Measurements from ENCODE around the gene SPHK2.
"Not testable (repeated sequence)": the region's sequence is repeated elsewhere in the genome, so short reads cannot be mapped to it uniquely, and the experiment has no call there.

SPHK2 gene

GRCh38 chr19:48646722-48647216 is 27.5 kb downstream of the SPHK2 start:
- no peak for DNase-seq (ENCODE audit: low read depth)
- H3K4me3 ChIP-seq (ENCODE audit: low read depth, low read length): peak overlapping the region; percentile 55

GRCh38 chr19:48648134-48648533 is 28.8 kb downstream of the SPHK2 start:
- DNase-seq (ENCODE audit: low read depth): no peak

GRCh38 chr19:48650974-48651682 is 31.8 kb downstream of the SPHK2 start:
- no peak overlapping the region for H3K4me3 ChIP-seq (ENCODE audit: low read depth, low read length)
- no peak for DNase-seq (ENCODE audit: low read depth)

More at GRCh38 chr19:48648134-48648533, 28.8 kb downstream of the SPHK2 start:
- H3K4me3 ChIP-seq (ENCODE audit: low read depth, low read length): no peak overlapping the region

- no peak for DNase-seq (ENCODE audit: low read depth)
- no peak overlapping the region for H3K4me3 ChIP-seq (ENCODE audit: low read depth, low read length)
Observed at GRCh38 chr19:48651683-48652048, 32.4 kb downstream of the SPHK2 start.

- DNase-seq (ENCODE audit: low read depth): no peak
- no peak overlapping the region for H3K4me3 ChIP-seq (ENCODE audit: low read depth, low read length)
Observed at GRCh38 chr19:48654299-48655059, 35.2 kb downstream of the SPHK2 start.

- no peak overlapping the region for H3K4me3 ChIP-seq (ENCODE audit: low read depth, low read length)
- no peak for DNase-seq (ENCODE audit: low read depth)
Observed at GRCh38 chr19:48656840-48657474, 37.7 kb downstream of the SPHK2 start.

- not testable (repeated sequence) for DNase-seq (ENCODE audit: low read depth)
Observed at GRCh38 chr19:48657828-48658227, 38.5 kb downstream of the SPHK2 start.

GRCh38 chr19:48658483-48658882 is 39.2 kb downstream of the SPHK2 start:
- DNase-seq (ENCODE audit: low read depth): no peak

More at GRCh38 chr19:48657828-48658227, 38.5 kb downstream of the SPHK2 start:
- H3K4me3 ChIP-seq (ENCODE audit: low read depth, low read length): not testable (repeated sequence)

GRCh38 chr19:48659768-48660167 is 40.5 kb downstream of the SPHK2 start:
- no peak overlapping the region for H3K4me3 ChIP-seq (ENCODE audit: low read depth, low read length)
- DNase-seq (ENCODE audit: low read depth): no peak

More at GRCh38 chr19:48658483-48658882, 39.2 kb downstream of the SPHK2 start:
- H3K4me3 ChIP-seq (ENCODE audit: low read depth, low read length): no peak overlapping the region

- DNase-seq (ENCODE audit: low read depth): no peak
- H3K4me3 ChIP-seq (ENCODE audit: low read depth, low read length): no peak overlapping the region
Observed at GRCh38 chr19:48660852-48661710, 41.8 kb downstream of the SPHK2 start.

- no peak for DNase-seq (ENCODE audit: low read depth)
- no peak overlapping the region for H3K4me3 ChIP-seq (ENCODE audit: low read depth, low read length)
Observed at GRCh38 chr19:48661711-48662090, 42.4 kb downstream of the SPHK2 start.

- H3K4me3 ChIP-seq (ENCODE audit: low read depth, low read length): no peak overlapping the region
Observed at GRCh38 chr19:48663667-48664066, 44.4 kb downstream of the SPHK2 start.

GRCh38 chr19:48664476-48664875 is 45.2 kb downstream of the SPHK2 start:
- H3K4me3 ChIP-seq (ENCODE audit: low read depth, low read length): no peak overlapping the region
- DNase-seq (ENCODE audit: low read depth): no peak

More at GRCh38 chr19:48663667-48664066, 44.4 kb downstream of the SPHK2 start:
- DNase-seq (ENCODE audit: low read depth): no peak

- DNase-seq (ENCODE audit: low read depth): no peak
Observed at GRCh38 chr19:48665786-48666185, 46.5 kb downstream of the SPHK2 start.

GRCh38 chr19:48668332-48668731 is 49.0 kb downstream of the SPHK2 start:
- DNase-seq (ENCODE audit: low read depth): no peak
- no peak overlapping the region for H3K4me3 ChIP-seq (ENCODE audit: low read depth, low read length)

More at GRCh38 chr19:48665786-48666185, 46.5 kb downstream of the SPHK2 start:
- no peak overlapping the region for H3K4me3 ChIP-seq (ENCODE audit: low read depth, low read length)

GRCh38 chr19:48668761-48669160 is 49.5 kb downstream of the SPHK2 start:
- H3K4me3 ChIP-seq (ENCODE audit: low read depth, low read length): no peak overlapping the region
- DNase-seq (ENCODE audit: low read depth): no peak

GRCh38 chr19:48669903-48670668 is 50.8 kb downstream of the SPHK2 start:
- no peak overlapping the region for H3K4me3 ChIP-seq (ENCODE audit: low read depth, low read length)
- DNase-seq (ENCODE audit: low read depth): no peak

GRCh38 chr19:48670699-48671445 is 51.6 kb downstream of the SPHK2 start:
- DNase-seq (ENCODE audit: low read depth): no peak
- H3K4me3 ChIP-seq (ENCODE audit: low read depth, low read length): no peak overlapping the region
